Measurements from ENCODE around the gene GTPBP1.

DNA sequence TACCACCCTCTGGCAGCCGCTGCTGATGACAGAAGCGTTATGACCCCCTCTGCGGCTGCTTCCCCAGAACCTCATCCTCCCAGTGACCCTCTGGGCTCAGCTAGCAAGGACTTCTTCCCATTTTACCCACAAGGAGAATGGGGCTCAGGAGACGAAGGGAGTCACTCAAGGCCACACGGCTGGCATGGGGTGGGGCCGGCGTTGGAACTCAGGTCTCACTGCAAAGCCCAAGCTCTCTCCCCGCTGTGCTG, 66.8 kb downstream of the GTPBP1 start:
- TF ChIP-seq, protein P1, sequence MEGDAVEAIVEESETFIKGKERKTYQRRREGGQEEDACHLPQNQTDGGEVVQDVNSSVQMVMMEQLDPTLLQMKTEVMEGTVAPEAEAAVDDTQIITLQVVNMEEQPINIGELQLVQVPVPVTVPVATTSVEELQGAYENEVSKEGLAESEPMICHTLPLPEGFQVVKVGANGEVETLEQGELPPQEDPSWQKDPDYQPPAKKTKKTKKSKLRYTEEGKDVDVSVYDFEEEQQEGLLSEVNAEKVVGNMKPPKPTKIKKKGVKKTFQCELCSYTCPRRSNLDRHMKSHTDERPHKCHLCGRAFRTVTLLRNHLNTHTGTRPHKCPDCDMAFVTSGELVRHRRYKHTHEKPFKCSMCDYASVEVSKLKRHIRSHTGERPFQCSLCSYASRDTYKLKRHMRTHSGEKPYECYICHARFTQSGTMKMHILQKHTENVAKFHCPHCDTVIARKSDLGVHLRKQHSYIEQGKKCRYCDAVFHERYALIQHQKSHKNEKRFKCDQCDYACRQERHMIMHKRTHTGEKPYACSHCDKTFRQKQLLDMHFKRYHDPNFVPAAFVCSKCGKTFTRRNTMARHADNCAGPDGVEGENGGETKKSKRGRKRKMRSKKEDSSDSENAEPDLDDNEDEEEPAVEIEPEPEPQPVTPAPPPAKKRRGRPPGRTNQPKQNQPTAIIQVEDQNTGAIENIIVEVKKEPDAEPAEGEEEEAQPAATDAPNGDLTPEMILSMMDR (IDR thresholded peaks at IDR 0.05), result no peak
- no peak for TF ChIP-seq EZH2 (IDR thresholded peaks at IDR 0.05; ENCODE audit: borderline replicate concordance, insufficient read depth, low read depth, low read length, poor library complexity, severe bottlenecking)
